ENCODE results near the gene NTNG1. TPM values are rescaled to one million over a fixed set of nuclear protein-coding genes. Genes with fewer than 3 reads are reported as not detected.

Gene NTNG1
- total RNA-seq, 1 experiment from 2014 or later: 0.41 TPM

GRCh38 chr1:107413546-107413945, 272.7 kb downstream of the NTNG1 start:
- DNase-seq (ENCODE audit: low read depth): no peak
- in situ Hi-C loops (cut with HindIII; ENCODE audit: low pct_unique_long_range_greater_than_20kb, low sequenced_read_pairs): no loop called here

GRCh38 chr1:107413951-107414350, 273.1 kb downstream of the NTNG1 start:
- DNase-seq (ENCODE audit: low read depth): no peak
- in situ Hi-C loops (cut with HindIII; ENCODE audit: low pct_unique_long_range_greater_than_20kb, low sequenced_read_pairs): no loop called here

- no peak for DNase-seq (ENCODE audit: low read depth)
- in situ Hi-C loops (cut with HindIII; ENCODE audit: low pct_unique_long_range_greater_than_20kb, low sequenced_read_pairs): no loop called here
Observed at GRCh38 chr1:107414550-107414949, 273.7 kb downstream of the NTNG1 start.

GRCh38 chr1:107415241-107415640, 274.4 kb downstream of the NTNG1 start:
- no peak for DNase-seq (ENCODE audit: low read depth)
- in situ Hi-C loops (cut with HindIII; ENCODE audit: low pct_unique_long_range_greater_than_20kb, low sequenced_read_pairs): no loop called here

- no peak for DNase-seq (ENCODE audit: low read depth)
- in situ Hi-C loops (cut with HindIII; ENCODE audit: low pct_unique_long_range_greater_than_20kb, low sequenced_read_pairs): no loop called here
Observed at GRCh38 chr1:107419003-107419402, 278.2 kb downstream of the NTNG1 start.

GRCh38 chr1:107422901-107423300, 282.1 kb downstream of the NTNG1 start:
- in situ Hi-C loops (cut with HindIII; ENCODE audit: low pct_unique_long_range_greater_than_20kb, low sequenced_read_pairs): no loop called here
- DNase-seq (ENCODE audit: low read depth): no peak

- in situ Hi-C loops (cut with HindIII; ENCODE audit: low pct_unique_long_range_greater_than_20kb, low sequenced_read_pairs): no loop called here
- peak; percentile 27 for DNase-seq (ENCODE audit: low read depth)
Observed at GRCh38 chr1:107430540-107431228, 289.8 kb downstream of the NTNG1 start.

GRCh38 chr1:107432108-107432507, 291.3 kb downstream of the NTNG1 start:
- no peak for DNase-seq (ENCODE audit: low read depth)
- in situ Hi-C loops (cut with HindIII; ENCODE audit: low pct_unique_long_range_greater_than_20kb, low sequenced_read_pairs): no loop called here

- in situ Hi-C loops (cut with HindIII; ENCODE audit: low pct_unique_long_range_greater_than_20kb, low sequenced_read_pairs): no loop called here
- no peak for DNase-seq (ENCODE audit: low read depth)
Observed at GRCh38 chr1:107433068-107433467, 292.2 kb downstream of the NTNG1 start.

GRCh38 chr1:107433635-107434360, 293.0 kb downstream of the NTNG1 start:
- in situ Hi-C loops (cut with HindIII; ENCODE audit: low pct_unique_long_range_greater_than_20kb, low sequenced_read_pairs): no loop called here
- no peak for DNase-seq (ENCODE audit: low read depth)

GRCh38 chr1:107434361-107434693, 293.5 kb downstream of the NTNG1 start:
- in situ Hi-C loops (cut with HindIII; ENCODE audit: low pct_unique_long_range_greater_than_20kb, low sequenced_read_pairs): no loop called here
- no peak for DNase-seq (ENCODE audit: low read depth)

- no peak for DNase-seq (ENCODE audit: low read depth)
- in situ Hi-C loops (cut with HindIII; ENCODE audit: low pct_unique_long_range_greater_than_20kb, low sequenced_read_pairs): no loop called here
Observed at GRCh38 chr1:107436552-107437241, 295.9 kb downstream of the NTNG1 start.

- DNase-seq (ENCODE audit: low read depth): no peak
- in situ Hi-C loops (cut with HindIII; ENCODE audit: low pct_unique_long_range_greater_than_20kb, low sequenced_read_pairs): no loop called here
Observed at GRCh38 chr1:107439567-107439966, 298.7 kb downstream of the NTNG1 start.

- in situ Hi-C loops (cut with HindIII; ENCODE audit: low pct_unique_long_range_greater_than_20kb, low sequenced_read_pairs): no loop called here
- DNase-seq (ENCODE audit: low read depth): no peak
Observed at GRCh38 chr1:107442551-107442950, 301.7 kb downstream of the NTNG1 start.

- no peak for DNase-seq (ENCODE audit: low read depth)
- in situ Hi-C loops (cut with HindIII; ENCODE audit: low pct_unique_long_range_greater_than_20kb, low sequenced_read_pairs): no loop called here
Observed at GRCh38 chr1:107443027-107443426, 302.2 kb downstream of the NTNG1 start.

- no peak for DNase-seq (ENCODE audit: low read depth)
- in situ Hi-C loops (cut with HindIII; ENCODE audit: low pct_unique_long_range_greater_than_20kb, low sequenced_read_pairs): no loop called here
Observed at GRCh38 chr1:107443860-107444259, 303.0 kb downstream of the NTNG1 start.

GRCh38 chr1:107444302-107444701, 303.5 kb downstream of the NTNG1 start:
- no peak for DNase-seq (ENCODE audit: low read depth)
- in situ Hi-C loops (cut with HindIII; ENCODE audit: low pct_unique_long_range_greater_than_20kb, low sequenced_read_pairs): no loop called here

GRCh38 chr1:107449326-107449725, 308.5 kb downstream of the NTNG1 start:
- DNase-seq (ENCODE audit: low read depth): no peak
- in situ Hi-C loops (cut with HindIII; ENCODE audit: low pct_unique_long_range_greater_than_20kb, low sequenced_read_pairs): no loop called here

GRCh38 chr1:107450899-107451664, 310.2 kb downstream of the NTNG1 start:
- in situ Hi-C loops (cut with HindIII; ENCODE audit: low pct_unique_long_range_greater_than_20kb, low sequenced_read_pairs): no loop called here

More at GRCh38 chr1:107450899-107451664, 310.2 kb downstream of the NTNG1 start:
- DNase-seq (ENCODE audit: low read depth): no peak
